ENCODE results near the gene MR1.

The MR1 gene

GRCh38 chr1:181092883-181093458 lies 59.2 kb downstream of the MR1 start:
- no peak for DNase-seq

GRCh38 chr1:181094416-181095212 lies 60.8 kb downstream of the MR1 start:
- DNase-seq = no peak

- no peak for DNase-seq
Observed at GRCh38 chr1:181095260-181095659, 61.5 kb downstream of the MR1 start.

GRCh38 chr1:181095763-181096184 lies 62.0 kb downstream of the MR1 start:
- no peak for DNase-seq

GRCh38 chr1:181097242-181097641 lies 63.5 kb downstream of the MR1 start:
- DNase-seq = no peak

DNA sequence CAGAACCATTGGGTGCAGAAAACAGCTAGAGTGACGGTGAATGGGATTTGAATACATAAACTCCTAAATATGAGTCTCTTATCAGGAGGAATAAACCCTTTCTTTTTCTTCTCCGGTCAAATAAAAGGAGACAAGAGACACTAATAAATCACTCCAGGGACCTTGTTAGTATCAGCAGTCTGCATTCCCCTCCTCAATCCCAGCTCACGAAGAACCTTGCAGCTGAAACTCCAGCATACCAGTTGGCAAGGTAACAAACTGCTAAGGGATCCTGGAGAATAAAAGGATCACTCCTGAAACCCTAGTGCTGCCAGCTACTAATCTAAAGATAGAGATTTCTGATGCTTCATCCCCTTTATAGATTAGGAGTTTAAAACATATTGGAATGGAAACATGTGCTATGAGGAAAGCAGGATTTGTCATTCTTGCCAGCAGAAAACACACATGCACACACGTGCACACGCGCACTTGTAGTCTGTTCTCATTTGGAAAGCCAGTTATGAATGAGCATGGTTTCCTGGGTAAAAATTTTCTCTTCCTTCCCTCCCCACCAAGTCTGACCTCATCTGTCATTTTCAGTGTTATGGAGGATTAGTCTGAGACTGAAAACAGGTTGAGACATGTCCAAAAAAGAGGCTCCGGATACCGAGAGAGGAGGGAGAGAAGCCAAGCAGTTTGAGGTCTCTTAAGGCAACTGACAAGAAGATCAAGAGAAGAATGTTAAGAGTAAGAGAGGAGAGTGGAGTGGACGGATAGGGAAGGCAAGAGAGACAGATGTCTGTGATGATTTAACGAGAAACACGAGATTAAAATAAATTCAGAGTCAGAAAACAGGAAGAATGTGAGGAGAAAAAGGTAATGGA lies 65.6 kb downstream of the MR1 start:
- no peak for DNase-seq

- DNase-seq = no peak
Observed at GRCh38 chr1:181100015-181100905, 66.5 kb downstream of the MR1 start.

DNA sequence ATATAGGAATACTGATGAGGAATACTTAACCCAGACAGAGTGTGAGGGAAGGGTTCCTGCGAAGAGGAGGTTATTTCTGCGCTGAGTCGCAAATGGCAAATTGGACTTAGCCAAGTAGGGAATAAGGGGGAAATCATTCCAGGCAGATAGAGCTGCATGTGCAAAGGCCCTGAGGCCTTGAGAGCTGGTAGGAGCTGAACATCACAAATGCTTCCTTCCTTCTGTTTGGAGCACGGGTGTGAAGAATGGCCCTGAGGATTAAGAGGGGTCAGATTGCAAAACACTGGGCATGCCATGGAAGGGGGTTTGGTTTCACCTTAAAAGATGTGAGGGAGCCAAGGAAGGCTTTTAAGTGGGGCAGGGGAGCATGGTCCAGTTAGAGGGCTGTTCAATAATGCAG lies 67.2 kb downstream of the MR1 start:
- DNase-seq = no peak

DNA sequence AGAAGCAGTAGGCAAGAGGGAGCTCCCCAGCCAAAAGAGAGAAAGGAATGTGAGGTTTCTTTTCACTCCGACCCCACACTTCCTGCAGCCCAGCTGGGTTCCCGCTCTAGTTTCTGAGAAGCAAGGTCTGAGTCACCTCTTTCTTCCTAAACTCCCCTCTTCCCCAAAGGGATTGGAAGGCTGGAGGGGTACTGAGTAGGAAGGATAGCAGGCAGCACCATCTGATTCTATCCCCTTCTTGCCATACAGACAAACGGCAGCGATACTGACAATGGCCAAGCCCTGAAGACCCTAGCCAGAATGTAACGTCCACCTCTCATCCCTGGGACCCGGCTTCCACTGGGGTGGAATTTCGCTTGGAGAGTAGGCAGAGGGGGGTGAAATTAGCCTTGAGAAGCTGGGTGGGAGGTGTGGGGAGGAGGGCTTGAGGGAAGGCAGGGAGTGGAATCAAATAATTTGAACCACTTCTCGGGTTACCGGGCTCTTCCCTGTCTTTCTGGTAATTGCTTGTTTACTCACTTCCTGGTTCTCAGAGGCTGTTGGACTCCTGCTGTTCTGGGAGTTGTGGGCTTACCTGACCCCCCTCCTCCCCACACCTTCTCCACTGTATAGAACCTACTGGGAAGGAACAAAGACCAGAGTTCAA lies 67.9 kb downstream of the MR1 start:
- DNase-seq = no peak

DNA sequence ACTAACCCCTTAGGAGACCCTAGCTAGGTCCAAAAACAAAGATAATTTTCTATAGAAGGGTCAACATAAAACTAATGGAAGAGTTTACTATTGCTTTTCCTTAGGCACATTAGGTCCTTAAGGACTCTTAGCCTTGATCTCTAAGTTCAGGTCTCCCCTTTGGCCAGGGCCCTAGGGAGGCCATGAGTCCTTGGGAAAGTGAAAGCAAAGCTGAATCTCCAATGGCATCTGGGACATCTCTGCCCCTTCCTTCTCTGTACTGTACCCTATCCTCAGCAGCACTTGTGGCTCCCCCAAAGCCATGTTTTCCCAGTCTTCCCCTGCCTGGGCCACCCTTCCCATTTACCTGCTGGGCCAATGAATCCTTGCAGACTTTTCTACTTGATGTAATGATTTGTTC lies 69.1 kb downstream of the MR1 start:
- DNase-seq = no peak

GRCh38 chr1:181103399-181103798 lies 69.6 kb downstream of the MR1 start:
- no peak for DNase-seq

GRCh38 chr1:181104042-181104789 lies 70.4 kb downstream of the MR1 start:
- DNase-seq = no peak

- DNase-seq = peak; percentile 46
Observed at GRCh38 chr1:181104790-181105133, 71.0 kb downstream of the MR1 start.

DNA sequence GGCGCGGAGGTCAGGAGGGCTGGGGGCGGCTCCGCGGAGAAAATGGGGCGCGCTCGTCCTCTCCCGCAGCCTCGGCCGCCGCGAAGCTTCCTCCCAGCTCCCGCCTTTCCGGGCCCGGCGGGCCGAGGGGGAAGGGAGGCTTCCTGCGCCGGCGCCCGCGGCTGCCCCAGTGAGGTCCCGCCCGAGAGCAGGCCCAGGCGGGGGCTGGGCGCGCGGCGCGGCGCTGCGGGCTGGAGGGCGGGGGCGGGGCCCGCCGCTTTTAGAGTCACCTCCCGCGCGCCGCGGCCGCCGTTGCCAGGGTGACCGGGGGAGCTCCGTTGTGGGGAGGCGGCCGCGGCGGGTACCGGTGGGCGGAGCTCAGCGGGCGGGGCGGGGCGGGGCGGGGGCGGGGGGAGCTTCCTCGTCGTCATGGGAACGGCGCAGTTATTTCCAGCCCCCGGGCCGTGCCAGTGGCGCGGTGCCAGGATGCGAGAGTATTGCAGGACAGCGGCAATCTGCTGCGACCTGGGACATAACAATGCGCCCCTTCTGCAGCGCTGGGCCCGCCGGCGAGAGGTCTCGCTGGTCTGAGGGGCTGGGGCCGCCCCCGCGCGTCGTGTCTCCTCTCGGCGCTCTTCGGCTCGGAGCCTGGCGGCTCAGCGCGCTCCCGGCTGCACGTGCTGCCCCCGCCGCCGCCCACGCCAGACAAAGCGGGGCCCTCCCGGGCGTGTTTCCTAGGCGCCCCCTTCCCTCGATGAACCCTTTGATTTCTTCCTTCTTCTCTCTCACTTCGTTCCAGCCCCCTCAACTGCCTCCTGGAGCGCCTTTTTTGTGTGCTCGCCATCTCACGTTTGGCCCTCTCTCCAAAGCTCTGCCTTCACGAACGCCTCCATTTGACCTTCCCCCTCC lies 71.6 kb downstream of the MR1 start:
- peak; percentile 93 for DNase-seq

GRCh38 chr1:181106022-181106312 lies 72.2 kb downstream of the MR1 start:
- DNase-seq = no peak

DNA sequence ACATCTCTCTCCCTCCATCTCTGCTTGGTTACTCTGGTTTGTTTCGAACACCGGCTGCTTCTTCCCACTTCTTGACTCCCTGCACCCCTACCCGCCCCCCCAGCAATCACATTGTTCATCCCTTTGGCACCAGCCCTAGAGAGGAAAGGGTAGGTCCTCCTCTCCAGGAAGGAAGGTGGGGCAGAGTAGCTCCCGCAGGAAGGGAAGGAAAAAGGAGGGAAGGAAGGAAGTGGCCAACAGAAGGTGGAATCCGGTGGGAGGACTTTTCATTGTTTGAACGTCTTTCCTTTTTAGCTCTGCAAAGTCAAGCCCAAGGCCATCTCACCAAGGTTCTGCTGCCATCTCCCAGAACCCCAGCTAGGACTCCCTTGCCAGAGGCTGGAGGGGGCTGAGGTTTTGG lies 72.7 kb downstream of the MR1 start:
- DNase-seq = no peak

DNA sequence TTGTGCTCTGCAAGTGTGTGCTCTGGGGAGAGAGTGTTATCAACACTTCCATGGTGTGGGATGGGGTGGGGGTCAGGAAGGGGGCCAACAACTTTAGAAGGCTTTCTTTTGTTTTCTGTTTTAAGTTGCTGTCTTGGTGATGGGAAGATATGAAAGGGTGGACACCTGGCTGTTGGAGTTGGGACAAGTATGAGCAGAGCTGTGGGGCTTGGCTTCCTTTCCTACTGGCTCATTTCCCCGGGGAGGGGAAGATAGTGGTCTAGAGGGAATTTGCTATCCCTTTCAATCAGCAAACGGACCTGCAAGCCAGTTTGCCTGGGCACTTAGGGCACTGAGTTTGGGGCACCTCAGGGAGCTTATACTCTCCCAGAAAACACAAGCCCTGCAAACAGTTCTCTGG lies 73.9 kb downstream of the MR1 start:
- no peak for DNase-seq

DNA sequence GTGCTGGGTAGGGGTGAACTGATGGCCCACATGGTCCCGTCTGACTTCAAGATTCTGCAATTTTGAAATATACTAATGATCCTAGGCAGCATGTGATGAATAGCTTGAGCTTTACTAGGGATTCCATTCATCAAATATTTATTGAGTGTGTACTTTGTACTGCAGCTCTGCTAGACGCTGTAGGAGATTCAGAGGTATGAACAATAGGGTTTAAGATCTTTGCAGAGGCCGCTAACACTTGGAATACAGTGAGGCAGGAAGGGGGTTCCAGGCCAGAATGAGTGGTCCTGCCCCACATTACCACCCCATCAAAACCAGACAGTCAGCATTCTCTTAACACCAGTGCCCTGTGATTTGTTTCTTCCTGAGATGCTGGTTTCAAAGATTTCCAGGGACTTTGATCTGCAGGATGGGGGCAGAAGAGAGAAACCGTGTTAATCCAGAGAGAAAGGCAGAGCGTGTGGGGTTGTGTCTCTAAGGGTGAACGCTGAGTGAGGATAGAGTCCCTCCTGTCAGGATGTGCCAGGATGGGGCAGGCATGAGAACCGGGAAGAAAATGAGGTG lies 74.6 kb downstream of the MR1 start:
- no peak for DNase-seq

- no peak for DNase-seq
Observed at GRCh38 chr1:181110013-181110412, 76.2 kb downstream of the MR1 start.
